ENCODE data around the gene JADE3. TPM values are rescaled to one million over a fixed set of nuclear protein-coding genes. Genes with fewer than 3 reads are reported as not detected.

JADE3 gene
- total and polyA plus RNA-seq, 12 donors, result 1.6 to 8.7 (median 6.0) TPM

DNA sequence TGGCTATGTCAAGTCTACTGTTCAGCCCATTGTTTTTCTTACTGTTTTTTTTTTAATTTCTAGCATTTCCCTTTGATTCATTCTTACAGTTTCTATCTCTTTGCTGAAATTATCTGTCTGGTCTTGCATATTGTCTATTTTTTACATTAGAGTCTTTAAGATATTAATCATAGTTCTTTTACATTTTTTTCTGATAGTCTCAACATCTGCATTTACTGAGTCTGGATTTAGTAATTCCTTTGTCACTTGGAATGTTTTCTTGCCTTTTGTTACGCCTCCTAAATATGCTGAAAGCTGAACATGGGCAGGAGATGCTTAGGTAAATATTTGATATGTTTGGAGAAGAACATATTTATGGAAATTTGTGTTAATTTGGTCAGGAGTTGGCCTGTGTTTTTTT, 10.4 kb downstream of the JADE3 start:
- no peak for ATAC-seq
- peaks cover 0 to 12% (median 0%) of the 10 kb centered on the region in 11 donors for H3K9me3 ChIP-seq
- TF ChIP-seq, protein P1, sequence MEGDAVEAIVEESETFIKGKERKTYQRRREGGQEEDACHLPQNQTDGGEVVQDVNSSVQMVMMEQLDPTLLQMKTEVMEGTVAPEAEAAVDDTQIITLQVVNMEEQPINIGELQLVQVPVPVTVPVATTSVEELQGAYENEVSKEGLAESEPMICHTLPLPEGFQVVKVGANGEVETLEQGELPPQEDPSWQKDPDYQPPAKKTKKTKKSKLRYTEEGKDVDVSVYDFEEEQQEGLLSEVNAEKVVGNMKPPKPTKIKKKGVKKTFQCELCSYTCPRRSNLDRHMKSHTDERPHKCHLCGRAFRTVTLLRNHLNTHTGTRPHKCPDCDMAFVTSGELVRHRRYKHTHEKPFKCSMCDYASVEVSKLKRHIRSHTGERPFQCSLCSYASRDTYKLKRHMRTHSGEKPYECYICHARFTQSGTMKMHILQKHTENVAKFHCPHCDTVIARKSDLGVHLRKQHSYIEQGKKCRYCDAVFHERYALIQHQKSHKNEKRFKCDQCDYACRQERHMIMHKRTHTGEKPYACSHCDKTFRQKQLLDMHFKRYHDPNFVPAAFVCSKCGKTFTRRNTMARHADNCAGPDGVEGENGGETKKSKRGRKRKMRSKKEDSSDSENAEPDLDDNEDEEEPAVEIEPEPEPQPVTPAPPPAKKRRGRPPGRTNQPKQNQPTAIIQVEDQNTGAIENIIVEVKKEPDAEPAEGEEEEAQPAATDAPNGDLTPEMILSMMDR (IDR thresholded peaks at IDR 0.05), result no peak

DNA sequence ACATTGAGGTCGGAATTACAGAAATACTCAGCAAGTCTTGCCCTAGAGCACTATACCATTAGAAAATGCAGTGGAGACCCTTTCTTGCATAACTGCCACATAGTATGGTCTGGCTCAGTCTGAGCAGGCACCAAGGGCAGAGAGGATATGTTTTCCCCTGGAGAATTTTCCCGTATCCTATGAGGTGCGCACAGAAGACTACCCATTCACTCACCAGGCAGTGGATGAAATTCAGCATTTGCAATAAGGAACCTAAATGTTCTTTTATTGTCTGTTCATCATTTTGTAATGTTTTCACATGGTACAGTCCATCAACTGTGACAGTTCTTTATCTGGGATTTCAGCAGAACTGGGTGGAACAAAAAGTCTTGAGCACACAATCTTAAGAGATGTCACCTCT, 15.5 kb downstream of the JADE3 start:
- no peaks in the 10 kb centered on the region for H3K36me3 ChIP-seq
- H3K9me3 ChIP-seq, result no peaks in the 10 kb centered on the region
- TF ChIP-seq, protein P1 (IDR thresholded peaks at IDR 0.05), result no peak
- ATAC-seq, result no peak
- H3K27me3 ChIP-seq, result peaks cover 0 to 17% (median 0%) of the 10 kb centered on the region in 7 donors
- no peak overlapping the region for H3K4me3 ChIP-seq
- WGBS, 2 donors, result 94 to 95% methylated on average over 3 of the region's 3 CpGs
- no peak for DNase-seq
- H3K27ac ChIP-seq, result no peak overlapping the region
- intact Hi-C loops (cut with DNase I), result no loop called here
- H3K4me1 ChIP-seq, result no peaks in the 10 kb centered on the region

More for the DNA sequence above, 10.4 kb downstream of the JADE3 start:
- WGBS, 2 donors, result 100% methylated on average over 1 of the region's 1 CpG
- Histone ChIP-seq H3K27ac (no peak overlapping the region), H3K36me3 (no peaks in the 10 kb centered on the region), H3K4me3 (no peak overlapping the region), H3K4me1 (no peaks in the 10 kb centered on the region), H3K27me3 (peaks cover 0 to 17% (median 0%) of the 10 kb centered on the region in 7 donors)
- intact Hi-C loops (cut with DNase I), result no loop called here
- no peak for DNase-seq

DNA sequence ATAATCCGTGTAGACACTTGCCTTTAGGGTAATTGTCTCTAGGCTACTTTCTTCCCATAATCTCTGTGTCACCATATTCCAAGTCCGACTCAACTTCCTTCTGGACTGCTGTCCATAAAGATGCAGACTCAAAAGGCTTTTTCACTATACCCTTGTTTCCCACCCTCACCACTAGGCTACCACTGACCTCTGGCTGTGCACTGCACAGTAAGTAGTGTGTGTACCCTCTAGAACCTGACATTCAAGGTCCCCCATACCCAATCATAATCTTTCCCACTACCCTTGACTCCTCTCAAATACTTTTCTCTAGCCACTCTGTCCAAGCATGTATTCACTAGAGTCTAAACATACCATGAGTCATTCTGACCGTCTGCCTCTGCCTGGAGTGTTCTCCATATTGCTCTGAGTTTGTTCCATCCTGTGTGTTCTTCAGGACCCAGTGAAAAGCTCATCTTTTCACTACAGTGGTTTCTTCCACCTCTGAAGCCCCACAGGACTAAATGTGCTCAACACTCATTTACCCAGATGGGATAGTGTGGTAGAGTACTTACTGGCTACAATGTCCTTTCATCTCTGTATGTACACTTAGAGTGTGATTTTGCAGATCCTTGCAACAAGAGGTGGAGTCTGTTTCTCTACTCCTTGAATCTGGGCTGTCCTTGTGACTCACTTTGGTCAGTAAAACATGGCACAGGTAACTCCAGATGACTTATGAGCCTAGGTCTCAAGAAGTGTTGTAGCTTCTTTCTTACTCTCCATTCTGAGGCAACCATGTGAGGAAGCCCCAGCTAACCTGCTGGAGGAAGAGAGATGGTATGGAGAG, 17.4 kb downstream of the JADE3 start:
- peaks cover 0 to 7% (median 0%) of the 10 kb centered on the region in 7 donors for H3K27me3 ChIP-seq
- TF ChIP-seq, protein P1 (IDR thresholded peaks at IDR 0.05), result no peak
- no peak for ATAC-seq
- WGBS, 2 donors, result 85% methylated on average over 3 of the region's 3 CpGs
- no peak overlapping the region for H3K27ac ChIP-seq
- intact Hi-C loops (cut with DNase I), result no loop called here
- H3K36me3 ChIP-seq, result no peaks in the 10 kb centered on the region
- no peaks in the 10 kb centered on the region for H3K4me1 ChIP-seq
- H3K4me3 ChIP-seq, result no peak overlapping the region
- no peaks in the 10 kb centered on the region for H3K9me3 ChIP-seq
- DNase-seq, result no peak

DNA sequence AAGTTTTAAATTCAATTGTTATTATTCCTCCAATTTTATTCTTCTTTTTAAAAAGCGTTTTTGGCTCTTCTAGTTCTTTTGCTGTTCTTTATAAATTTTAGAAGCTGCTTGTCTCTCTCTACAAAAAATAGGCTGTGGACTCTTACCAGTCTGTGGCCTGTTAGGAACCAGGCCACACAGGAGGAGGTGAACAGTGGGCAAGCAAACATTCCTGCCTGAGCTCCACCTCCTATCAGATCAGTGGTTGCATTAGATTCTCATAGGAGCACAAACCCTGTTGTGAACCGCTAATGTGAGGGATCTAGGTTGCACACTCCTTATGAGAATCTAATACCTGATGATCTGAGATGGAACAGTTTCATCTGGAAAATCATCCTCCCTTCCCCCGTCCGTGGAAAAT, 23.1 kb downstream of the JADE3 start:
- 75 to 84% methylated on average over 4 of the region's 4 CpGs for WGBS, 2 donors
- Histone ChIP-seq H3K36me3 (no peaks in the 10 kb centered on the region), H3K27ac (no peak overlapping the region), H3K27me3 (no peaks in the 10 kb centered on the region), H3K4me3 (no peak overlapping the region), H3K4me1 (no peaks in the 10 kb centered on the region), H3K9me3 (peaks cover 0 to 13% (median 0%) of the 10 kb centered on the region in 11 donors)
- TF ChIP-seq, protein P1 (IDR thresholded peaks at IDR 0.05), result no peak
- ATAC-seq (no peak), DNase-seq (no peak)
- intact Hi-C loops (cut with DNase I), result no loop called here
